K562 (cell line): ENCODE measurements around the gene RALGAPA2. TPM values are rescaled to one million over a fixed set of nuclear protein-coding genes. Genes with fewer than 3 reads are reported as not detected.

Experiments
- ATAC-seq: fragments of 200-7000 bp; cut with Tn5 transposase; 3 replicates; pipeline ENCODE4 v1.9.1; 2020; ENCODE audit warnings: moderate library complexity
- BruUV-seq: library from RNA; stranded (reverse); fragments of 400-500 nt; replicated peaks from 2 replicates; lab custom pipeline; 2021; lab: Mats Ljungman, UMichigan
- CTCF ChIA-PET: fragments of 300-600 bp; formaldehyde crosslinking; extraction: SDS; loops from one replicate; lab custom pipeline; 2021; ENCODE audit warnings: low intra/inter-chr PET ratio; lab: Yijun Ruan, JAX
- POLR2A ChIA-PET: fragments of 300-600, 350-650 bp; sonication (Branson Sonifier 250); formaldehyde crosslinking; extraction: SDS; loops from one replicate; lab custom pipeline; 2021; ENCODE audit warnings: antibody characterized with exemption, inconsistent platforms; lab: Yijun Ruan, JAX
- DNase-seq, 4 experiments: peaks; one replicate each; pipeline versions ENCODE4 v3.0.0 to v3.0.0-alpha.2; 2011 to 2018; ENCODE audit warnings: low spot score in 3 of 4, mixed read lengths in 3 of 4; ENCODE audit errors: extremely low read depth in 1 of 4
- FAIRE-seq: peaks from 2 replicates; lab custom pipeline; 2011; peaks lifted over from hg19 to GRCh38; lab: Jason Lieb, UNC
- H2AFZ ChIP-seq: 2 replicates; pipeline ENCODE4 v1.6.0; 2011; ENCODE audit warnings: low read depth, low read length, control low read depth, inconsistent platforms
- H3K27ac ChIP-seq: fragments of 200-600 bp; 3 replicates; pipeline ENCODE4 v1.8.0; 2011; ENCODE audit warnings: low read depth, mild to moderate bottlenecking, control low read depth, inconsistent platforms, low read length, moderate library complexity, mixed read lengths; ENCODE audit errors: extremely low read depth
- H3K27me3 ChIP-seq, 2 experiments: fragments of 300-600 bp in 1 of 2; 2 replicates in 1 of 2; 3 replicates in 1 of 2; pipeline versions ENCODE4 v1.6.0 to v1.8.0; 2011; ENCODE audit warnings: inconsistent platforms in 2 of 2, low read length in 2 of 2, mild to moderate bottlenecking in 1 of 2, mixed read lengths in 1 of 2, moderate library complexity in 1 of 2; ENCODE audit not compliant: control insufficient read depth in 2 of 2, insufficient read depth in 2 of 2
- H3K36me3 ChIP-seq: fragments of 300-600 bp; 3 replicates; pipeline ENCODE4 v1.8.0; 2011; ENCODE audit warnings: mild to moderate bottlenecking, low read length, inconsistent platforms; ENCODE audit not compliant: control insufficient read depth, insufficient read depth
- H3K4me1 ChIP-seq, 2 experiments: fragments of 200-600 bp in 1 of 2; replicated peaks in 1 of 2; 2 replicates in 1 of 2; 3 replicates in 1 of 2; pipeline versions ENCODE4 v1.5.1 to v1.8.0; 2011; ENCODE audit warnings: inconsistent platforms in 2 of 2, low read length in 2 of 2, mild to moderate bottlenecking in 1 of 2, mixed read lengths in 1 of 2, moderate library complexity in 1 of 2; ENCODE audit not compliant: control insufficient read depth in 2 of 2, insufficient read depth in 2 of 2
- H3K4me2 ChIP-seq: 2 replicates; pipeline ENCODE4 v1.6.1; 2011; ENCODE audit warnings: low read length, control low read depth, inconsistent platforms, mixed read lengths; ENCODE audit not compliant: insufficient read depth
- H3K4me3 ChIP-seq: fragments of 200-600 bp; sonication (generic), shearing (Covaris generic); 2 replicates; pipeline ENCODE4 v1.5.1; 2016; ENCODE audit warnings: control low read depth, inconsistent platforms
- H3K79me2 ChIP-seq: fragments of 200-600 bp; 3 replicates; pipeline ENCODE4 v1.8.0; 2011; ENCODE audit warnings: low read length, inconsistent platforms; ENCODE audit not compliant: control insufficient read depth, insufficient read depth
- H3K9ac ChIP-seq, 2 experiments: 2 replicates each; pipeline versions ENCODE4 v1.6.0 to v1.6.1; 2011; ENCODE audit warnings: low read depth in 2 of 2, low read length in 2 of 2, control low read depth in 1 of 2, inconsistent platforms in 1 of 2, mild to moderate bottlenecking in 1 of 2, mixed read lengths in 1 of 2; ENCODE audit not compliant: insufficient read depth in 1 of 2
- H3K9me1 ChIP-seq: one replicate; pipeline ENCODE4 v1.6.0; 2011; ENCODE audit warnings: inconsistent platforms, mild to moderate bottlenecking, low read length, moderate library complexity; ENCODE audit not compliant: control insufficient read depth, insufficient read depth
- H3K9me3 ChIP-seq: replicated peaks from 2 replicates; pipeline ENCODE4 v1.5.1; 2011; ENCODE audit warnings: low read depth, low read length, inconsistent platforms; ENCODE audit not compliant: control insufficient read depth, insufficient read depth
- H4K20me1 ChIP-seq: replicated peaks from 2 replicates; pipeline ENCODE4 v1.6.1; 2011; ENCODE audit warnings: low read length, inconsistent platforms, mixed read lengths; ENCODE audit not compliant: control insufficient read depth, insufficient read depth
- BRD9 ChIP-seq: fragments of 450-650 bp; IDR thresholded peaks from 2 replicates; pipeline ENCODE4 v1.6.1; 2018; ENCODE audit warnings: low read depth; ENCODE audit not compliant: partially characterized antibody
- CCNT2 ChIP-seq: IDR thresholded peaks from 2 replicates; pipeline ENCODE4 v1.6.1; 2011; ENCODE audit warnings: borderline replicate concordance, low read depth, mild to moderate bottlenecking, moderate library complexity, mixed read lengths, low read length; ENCODE audit not compliant: insufficient read length; ENCODE audit errors: extremely low read depth
- CREB3L1 ChIP-seq: fragments of 450-650 bp; IDR thresholded peaks from 2 replicates; pipeline ENCODE4 v1.6.1; 2014; ENCODE audit warnings: low read depth, mild to moderate bottlenecking, moderate library complexity, borderline replicate concordance
- FOXK1 ChIP-seq: sonication (generic); formaldehyde crosslinking; IDR thresholded peaks from 2 replicates; pipeline ENCODE4 v1.8.0; 2022; ENCODE audit warnings: missing genetic modification reagents, mild to moderate bottlenecking, borderline replicate concordance
- HDAC6 ChIP-seq: IDR thresholded peaks from 2 replicates; pipeline ENCODE4 v1.6.1; 2012; ENCODE audit warnings: low read depth, mild to moderate bottlenecking, control low read depth, inconsistent platforms, low read length, moderate library complexity
- JUNB ChIP-seq: fragments of 450-650 bp; formaldehyde crosslinking; conservative IDR thresholded peaks from 2 replicates; pipeline ENCODE4 v1.4.0; 2020; ENCODE audit warnings: mild to moderate bottlenecking
- L3MBTL2 ChIP-seq: fragments of 450-650 bp; IDR thresholded peaks from 2 replicates; pipeline ENCODE4 v1.6.1; 2016; ENCODE audit warnings: mild to moderate bottlenecking, moderate library complexity
- SMARCA5 ChIP-seq: fragments of 450-650 bp; IDR thresholded peaks from 2 replicates; pipeline ENCODE4 v1.6.1; 2016
- TAF9B ChIP-seq: fragments of 450-650 bp; IDR thresholded peaks from 2 replicates; pipeline ENCODE4 v1.6.1; 2018; ENCODE audit warnings: mild to moderate bottlenecking; ENCODE audit not compliant: partially characterized antibody
- TCFL5 ChIP-seq: fragments of 250-450 bp; sonication (Bioruptor Pico); conservative IDR thresholded peaks from 2 replicates; pipeline ENCODE4 v1.6.1; 2021; ENCODE audit warnings: mild to moderate bottlenecking, moderate library complexity, matching md5 sums
- YY1 ChIP-seq, 3 experiments: IDR thresholded peaks; 2 replicates each; pipeline ENCODE4 v1.6.1; 2011; ENCODE audit warnings: low read length in 2 of 3, mild to moderate bottlenecking in 2 of 3, moderate library complexity in 2 of 3, borderline replicate concordance in 1 of 3, control low read depth in 1 of 3, low read depth in 1 of 3; ENCODE audit not compliant: insufficient read depth in 3 of 3, insufficient replicate concordance in 2 of 3, control insufficient read depth in 1 of 3, insufficient read length in 1 of 3; ENCODE audit errors: extremely low read depth in 1 of 3
- ZBTB1 ChIP-seq: sonication (generic); formaldehyde crosslinking; IDR thresholded peaks from 2 replicates; pipeline ENCODE4 v1.8.1; 2023; ENCODE audit warnings: missing genetic modification reagents, low read depth, mild to moderate bottlenecking, borderline replicate concordance
- ZBTB33 ChIP-seq: sonication (generic); formaldehyde crosslinking; IDR thresholded peaks from 2 replicates; pipeline ENCODE4 v1.8.1; 2023; ENCODE audit warnings: mild to moderate bottlenecking, missing genetic modification reagents
- ZEB2 ChIP-seq: fragments of 450-650 bp; IDR thresholded peaks from 2 replicates; pipeline ENCODE4 v1.6.1; 2016
- ZNF316 ChIP-seq: fragments of 450-650 bp; IDR thresholded peaks from 2 replicates; pipeline ENCODE4 v1.6.1; 2016
- ZNF655 ChIP-seq: fragments of 250-450 bp; sonication (Bioruptor Pico); IDR thresholded peaks from 2 replicates; pipeline ENCODE4 v1.5.0; 2021
- WGBS: fragments of 100-300 bp; shearing (Covaris generic); methylation state at CpG from one replicate; pipeline ENCODE4 v1.1.6; 2016; ENCODE audit warnings: low coverage, mixed read lengths; ENCODE audit not compliant: insufficient coverage; ENCODE audit errors: missing lambda C conversion rate; 5-methylcytosine and 5-hydroxymethylcytosine counted together
- in situ Hi-C: fragments of 300-500 bp; cut with MboI; formaldehyde crosslinking; loops from 4 replicates; pipeline ENCODE4 v1.15.0; 2018; ENCODE audit warnings: inconsistent platforms, mixed read lengths
- intact Hi-C: fragments of 100-400 bp; cut with micrococcal nuclease; formaldehyde crosslinking; loops from 2 replicates; pipeline ENCODE4 v1.14.2; 2022
- polyA plus RNA-seq, 8 experiments: library from polyadenylated mRNA; depleted of rRNA in 4 of 8; stranded (reverse) in 5 of 8; unstranded in 3 of 8; fragments of >200 nt; fragmentation: Nextera tagmentation in 2 of 8; fragmentation: Illumina TruSeq in 1 of 8; extraction: Ambion mirVana in 2 of 8; extraction: Trizol in 1 of 8; gene quantifications; 2 replicates each; pipeline versions ENCODE4 v1.2.1 to v1.2.3, GENCODE V29; 2011 to 2014; ENCODE audit warnings: inconsistent platforms in 1 of 8, missing spikeins in 1 of 8
- total RNA-seq, 7 experiments: library from RNA; depleted of rRNA in 6 of 7; stranded (reverse); fragments of >200 nt in 6 of 7; fragmentation: Illumina TruSeq in 2 of 7; extraction: Trizol in 2 of 7; gene quantifications; 2 replicates each; pipeline versions ENCODE4 v1.2.1 to v1.2.3, GENCODE V29; 2011 to 2021; ENCODE audit warnings: low replicate concordance in 1 of 7

RALGAPA2 gene
- total and polyA plus RNA-seq, 9 of the 15 experiments (the other 6 are each of a cell fraction or from before 2014, with no cell fraction given) = 0.35 to 2.7 (median 1.4) TPM

- H3K4me3 ChIP-seq = no peak overlapping the region
- H3K9ac ChIP-seq = no peak overlapping the region
- no peaks in the 10 kb centered on the region for H3K36me3 ChIP-seq
- no peak for DNase-seq
- ChIA-PET CTCF (no interaction called here), POLR2A (no interaction called here)
- 0% methylated on average over 1 of the region's 1 CpG for WGBS
- no peaks in the 10 kb centered on the region for H3K79me2 ChIP-seq
- intact Hi-C loops = no loop called here
- in situ Hi-C loops = no loop called here
- TF ChIP-seq CREB3L1 = no peak
- TF ChIP-seq TCFL5 (CRISPR knock-in tag) = no peak
- TF ChIP-seq CCNT2 = no peak
- TF ChIP-seq ZBTB1 = no peak
- TF ChIP-seq BRD9 = no peak
- TF ChIP-seq ZNF655 (CRISPR knock-in tag) = no peak
- no peak for TF ChIP-seq ZEB2
- no peak for TF ChIP-seq SMARCA5
- no peak for TF ChIP-seq YY1 (IDR thresholded peaks at IDR 0.05; ENCODE audit: borderline replicate concordance in 1 of 3, control insufficient read depth in 1 of 3, extremely low read depth in 1 of 3, insufficient read depth in 3 of 3, insufficient read length in 1 of 3, insufficient replicate concordance in 2 of 3, low read depth in 1 of 3, low read length in 2 of 3)
- TF ChIP-seq FOXK1 (CRISPR knock-in tag) = no peak
- no peak for TF ChIP-seq ZNF316
- no peak for TF ChIP-seq JUNB
- TF ChIP-seq HDAC6 = no peak
- no peak for TF ChIP-seq TAF9B
- TF ChIP-seq L3MBTL2 = no peak
- TF ChIP-seq ZBTB33 (CRISPR knock-in tag) = no peak
- H3K9me1 ChIP-seq = no peaks in the 10 kb centered on the region
- H3K4me1 ChIP-seq = no peaks in the 10 kb centered on the region
- ATAC-seq = no peak
- no peak overlapping the region for H2AFZ ChIP-seq
- no peaks in the 10 kb centered on the region; a peak in 1 of 5 replicates for H3K27me3 ChIP-seq
- BruUV-seq = no TSS peak
- no peak for FAIRE-seq
- no peaks in the 10 kb centered on the region for H3K9me3 ChIP-seq
- H4K20me1 ChIP-seq = no peaks in the 10 kb centered on the region
- H3K4me2 ChIP-seq = no peak overlapping the region
- no peak overlapping the region for H3K27ac ChIP-seq
Measured at GRCh38 chr20:20695250-20695816, 17.1 kb downstream of the RALGAPA2 start.
